GM19324 (cell line): ENCODE results near the gene USP15.

ENCODE experiments used
- ATAC-seq: cut with Tn5 transposase; IDR thresholded peaks from one replicate; pipeline ENCODE4 v1.9.1; 2021; ENCODE audit warnings: mild to moderate bottlenecking, moderate library complexity; ENCODE audit not compliant: unreplicated experiment, low FRiP score

USP15 gene

GRCh38 chr12:62259993-62260732, at the start of gene USP15:
USP15 (plus strand) TSS chr12:62260404; CDS start chr12:62260415, 11 bp downstream.
- peak; percentile 88 for ATAC-seq

GRCh38 chr12:62210422-62210821, 49.8 kb upstream of the USP15 start:
- no peak for ATAC-seq

- no peak for ATAC-seq
Measured at GRCh38 chr12:62211510-62211909, 48.7 kb upstream of the USP15 start.

GRCh38 chr12:62214846-62215245, 45.4 kb upstream of the USP15 start:
- no peak for ATAC-seq

- no peak for ATAC-seq
Measured at GRCh38 chr12:62215506-62215905, 44.7 kb upstream of the USP15 start.

- ATAC-seq = no peak
Measured at GRCh38 chr12:62217466-62218194, 42.6 kb upstream of the USP15 start.

- no peak for ATAC-seq
Measured at GRCh38 chr12:62221107-62221506, 39.1 kb upstream of the USP15 start.

- no peak for ATAC-seq
Measured at GRCh38 chr12:62224601-62225000, 35.6 kb upstream of the USP15 start.

GRCh38 chr12:62227091-62227490, 33.1 kb upstream of the USP15 start:
- ATAC-seq = no peak

- no peak for ATAC-seq
Measured at GRCh38 chr12:62230652-62231051, 29.6 kb upstream of the USP15 start.

- ATAC-seq = no peak
Measured at GRCh38 chr12:62232143-62232729, 28.0 kb upstream of the USP15 start.

GRCh38 chr12:62233805-62234204, 26.4 kb upstream of the USP15 start:
- no peak for ATAC-seq

GRCh38 chr12:62239571-62239970, 20.6 kb upstream of the USP15 start:
- ATAC-seq = no peak

GRCh38 chr12:62247281-62248045, 12.7 kb upstream of the USP15 start:
- no peak for ATAC-seq

- no peak for ATAC-seq
Measured at GRCh38 chr12:62248873-62249272, 11.3 kb upstream of the USP15 start.

GRCh38 chr12:62249419-62249818, 10.8 kb upstream of the USP15 start:
- no peak for ATAC-seq

- peak; percentile 92 for ATAC-seq
Measured at GRCh38 chr12:62250671-62251608, 9.3 kb upstream of the USP15 start.

- ATAC-seq = peak; percentile 22
Measured at GRCh38 chr12:62251609-62251958, 8.6 kb upstream of the USP15 start.

- no peak for ATAC-seq
Measured at GRCh38 chr12:62252576-62252975, 7.6 kb upstream of the USP15 start.

GRCh38 chr12:62254967-62255366, 5.2 kb upstream of the USP15 start:
- ATAC-seq = no peak
